Measurements from ENCODE around the gene MPPED1.
A peak's percentile ranks its signal among the peaks of the same experiment; 100 is the strongest.

MPPED1 gene

GRCh38 chr22:43387815-43388214, 24.0 kb upstream of the MPPED1 start:
- DNase-seq (ENCODE audit: low read depth) = no peak
- H3K4me3 ChIP-seq (ENCODE audit: control insufficient read depth, low read depth, low read length) = no peak overlapping the region
- no peak for TF ChIP-seq CTCF (conservative IDR thresholded peaks at IDR 0.05; ENCODE audit: control insufficient read depth, insufficient read depth, low read depth, low read length)

GRCh38 chr22:43388420-43388851, 23.4 kb upstream of the MPPED1 start:
- peak; percentile 48 for DNase-seq (ENCODE audit: low read depth)
- H3K4me3 ChIP-seq (ENCODE audit: control insufficient read depth, low read depth, low read length) = no peak overlapping the region
- TF ChIP-seq CTCF (conservative IDR thresholded peaks at IDR 0.05; ENCODE audit: control insufficient read depth, insufficient read depth, low read depth, low read length) = peak; percentile 81

- H3K4me3 ChIP-seq (ENCODE audit: control insufficient read depth, low read depth, low read length) = no peak overlapping the region
- no peak for TF ChIP-seq CTCF (conservative IDR thresholded peaks at IDR 0.05; ENCODE audit: control insufficient read depth, insufficient read depth, low read depth, low read length)
- no peak for DNase-seq (ENCODE audit: low read depth)
Measured at GRCh38 chr22:43389227-43389836, 22.5 kb upstream of the MPPED1 start.

DNA sequence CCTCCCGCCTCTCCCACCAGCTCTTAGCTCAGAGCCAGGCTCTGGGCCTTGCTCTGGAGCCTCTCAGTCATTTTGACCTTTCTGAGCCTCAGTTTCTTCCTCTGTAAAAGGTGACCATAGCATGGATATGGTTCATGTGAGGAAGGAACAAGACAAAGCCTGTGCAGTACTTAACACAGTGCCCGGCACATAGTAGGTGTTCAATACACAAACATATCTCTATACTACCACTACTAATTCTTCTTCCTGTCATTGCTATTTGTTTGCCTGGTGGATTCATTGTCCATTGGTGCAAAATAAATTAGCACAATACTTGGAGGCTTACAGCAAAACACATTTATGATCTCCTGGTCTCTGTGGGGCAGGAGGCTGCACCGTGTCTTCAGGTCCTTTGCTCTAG, 21.6 kb upstream of the MPPED1 start:
- no peak for TF ChIP-seq CTCF (conservative IDR thresholded peaks at IDR 0.05; ENCODE audit: control insufficient read depth, insufficient read depth, low read depth, low read length)
- DNase-seq (ENCODE audit: low read depth) = no peak
- no peak overlapping the region for H3K4me3 ChIP-seq (ENCODE audit: control insufficient read depth, low read depth, low read length)

- H3K4me3 ChIP-seq (ENCODE audit: control insufficient read depth, low read depth, low read length) = no peak overlapping the region
- no peak for TF ChIP-seq CTCF (conservative IDR thresholded peaks at IDR 0.05; ENCODE audit: control insufficient read depth, insufficient read depth, low read depth, low read length)
- no peak for DNase-seq (ENCODE audit: low read depth)
Measured at GRCh38 chr22:43390872-43391271, 20.9 kb upstream of the MPPED1 start.

- TF ChIP-seq CTCF (conservative IDR thresholded peaks at IDR 0.05; ENCODE audit: control insufficient read depth, insufficient read depth, low read depth, low read length) = no peak
- no peak for DNase-seq (ENCODE audit: low read depth)
- no peak overlapping the region for H3K4me3 ChIP-seq (ENCODE audit: control insufficient read depth, low read depth, low read length)
Measured at GRCh38 chr22:43391306-43391705, 20.5 kb upstream of the MPPED1 start.

Measured in fibroblast of mammary gland (primary cell).